Right lobe of liver (tissue), 6 donors: Measurements from ENCODE around the gene ZSWIM9. TPM values are rescaled to one million over a fixed set of nuclear protein-coding genes. Genes with fewer than 3 reads are reported as not detected.
"Not testable (repeated sequence)": the region's sequence is repeated elsewhere in the genome, so short reads cannot be mapped to it uniquely, and the experiment has no call there.

ENCODE experiments used
- ATAC-seq, 4 donors: fragments of 200-7000 bp; cut with Tn5 transposase; one replicate each; pipeline ENCODE4 v1.9.1; 2020; ENCODE audit warnings: mild to moderate bottlenecking in 4 of 4, moderate library complexity in 4 of 4
- DNase-seq, 3 donors: peaks; one replicate each; pipeline ENCODE4 v3.0.0-alpha.2; 2020
- H3K27ac ChIP-seq, 3 donors: fragments of 200-600 bp; one replicate each; pipeline ENCODE4 v1.8.0; 2022
- H3K27me3 ChIP-seq, 2 donors: fragments of 200-600 bp; one replicate each; pipeline ENCODE4 v1.8.0; 2022
- H3K36me3 ChIP-seq, 4 donors: fragments of 200-600 bp; sonication (generic) in 1 of 4; one replicate each; pipeline versions ENCODE4 v1.5.1 to v1.8.0; 2017 to 2022; ENCODE audit warnings: control low read depth in 1 of 4
- H3K4me1 ChIP-seq, 4 donors: fragments of 200-600 bp; sonication (generic) in 1 of 4; one replicate each; pipeline versions ENCODE4 v1.5.1 to v1.8.0; 2017 to 2022; ENCODE audit warnings: control low read depth in 1 of 4
- H3K4me3 ChIP-seq, 3 donors: fragments of 200-600 bp; one replicate each; pipeline ENCODE4 v1.8.0; 2022
- H3K9me3 ChIP-seq, 4 donors: fragments of 200-600 bp; sonication (generic) in 1 of 4; one replicate each; pipeline versions ENCODE4 v1.5.1 to v1.8.0; 2017 to 2022; ENCODE audit warnings: control low read depth in 1 of 4
- CTCF ChIP-seq, 4 donors: fragments of 200-600 bp in 3 of 4; fragments of 450-650 bp in 1 of 4; IDR thresholded peaks; one replicate each; pipeline versions ENCODE4 v1.5.1 to v1.8.0; 2016 to 2022; ENCODE audit warnings: antibody characterized with exemption in 4 of 4, mild to moderate bottlenecking in 2 of 4
- POLR2A ChIP-seq: fragments of 450-650 bp; IDR thresholded peaks from one replicate; pipeline ENCODE4 v1.6.1; 2017; ENCODE audit warnings: antibody characterized with exemption, mild to moderate bottlenecking
- WGBS: methylation state at CpG from one replicate; pipeline ENCODE4 v1.1.6; 2018; ENCODE audit warnings: low coverage, low lambda C conversion rate; ENCODE audit not compliant: insufficient coverage; ENCODE audit errors: missing lambda C conversion rate; 5-methylcytosine and 5-hydroxymethylcytosine counted together
- intact Hi-C, 2 donors: fragments of 100-400 bp; cut with DNase I; formaldehyde crosslinking; loops; one replicate each; pipeline versions ENCODE4 v1.11.2 to v1.14.1; 2022
- total RNA-seq, 6 experiments: library from RNA; depleted of rRNA in 2 of 6; stranded (reverse); fragments of >200 nt in 2 of 6; fragmentation: NEBNext Ultra II Directional in 3 of 6; extraction: Animal tissue kit (Norgen Biotek cat#: 25700) in 3 of 6; gene quantifications; one replicate each; pipeline versions ENCODE4 v1.1.0 to v1.2.4, GENCODE V29; 2016 to 2023
- donor health status: DM: no; HTN: yes; CAD: no.
- donor health status: DM: no; HTN: no; CAD: no.
- donor health status: DM: no; HTN: no; CAD: no.
- donor health status: DM: no; HTN: yes; CAD: no.
- donor health status: DM: no; HTN: yes; CAD: no.

Gene ZSWIM9
- total RNA-seq, 6 experiments from 2014 or later = 1.5 to 2.5 (median 2.0) TPM

DNA sequence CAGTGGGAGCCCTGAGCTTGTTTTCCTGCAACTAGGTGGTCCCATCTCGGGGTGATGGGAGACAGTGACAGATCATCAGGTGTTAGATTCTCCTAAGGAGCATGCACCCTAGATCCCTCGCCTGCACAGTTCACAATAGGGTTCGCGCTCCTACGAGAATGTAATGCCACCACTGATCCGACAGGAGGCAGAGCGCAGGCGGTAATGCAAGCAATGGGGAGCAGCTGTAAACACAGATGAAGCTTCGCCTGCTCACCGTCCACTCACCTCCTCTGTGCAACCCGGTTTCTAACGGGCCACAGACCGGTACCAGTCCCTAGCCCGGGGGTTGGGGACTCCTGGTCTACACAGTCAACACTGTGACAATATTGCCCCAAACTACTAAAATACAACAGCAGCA lies 46.5 kb downstream of the ZSWIM9 start:
- no peak overlapping the region for H3K4me3 ChIP-seq
- no peaks in the 10 kb centered on the region for H3K4me1 ChIP-seq
- ATAC-seq = no peak
- TF ChIP-seq CTCF (IDR thresholded peaks at IDR 0.05) = no peak
- intact Hi-C loops = no loop called here
- peaks cover 0 to 16% (median 2%) of the 10 kb centered on the region in 4 donors for H3K36me3 ChIP-seq
- H3K27ac ChIP-seq = no peak overlapping the region
- WGBS = 76% methylated on average over 7 of the region's 14 CpGs
- no peak for DNase-seq
- no peaks in the 10 kb centered on the region for H3K9me3 ChIP-seq
- H3K27me3 ChIP-seq = no peaks in the 10 kb centered on the region

GRCh38 chr19:48218997-48219396 lies 48.5 kb downstream of the ZSWIM9 start:
- no peaks in the 10 kb centered on the region for H3K9me3 ChIP-seq
- H3K27ac ChIP-seq = no peak overlapping the region
- no peak overlapping the region for H3K4me3 ChIP-seq
- no peaks in the 10 kb centered on the region for H3K27me3 ChIP-seq
- 90% methylated on average over 5 of the region's 6 CpGs for WGBS
- ATAC-seq (no peak), DNase-seq (no peak)
- TF ChIP-seq CTCF (IDR thresholded peaks at IDR 0.05) (no peak), POLR2A (no peak)
- intact Hi-C loops = no loop called here
- H3K4me1 ChIP-seq = no peaks in the 10 kb centered on the region
- H3K36me3 ChIP-seq = peaks cover 0 to 13% (median 1%) of the 10 kb centered on the region in 4 donors

- H3K4me3 ChIP-seq, H3K27me3 ChIP-seq, H3K36me3 ChIP-seq, DNase-seq, ATAC-seq, H3K27ac ChIP-seq, intact Hi-C loops, H3K4me1 ChIP-seq, H3K9me3 ChIP-seq: not testable (repeated sequence)
- 100% methylated on average over 1 of the region's 3 CpGs for WGBS
Measured at GRCh38 chr19:48220784-48221183, 50.3 kb downstream of the ZSWIM9 start.

DNA sequence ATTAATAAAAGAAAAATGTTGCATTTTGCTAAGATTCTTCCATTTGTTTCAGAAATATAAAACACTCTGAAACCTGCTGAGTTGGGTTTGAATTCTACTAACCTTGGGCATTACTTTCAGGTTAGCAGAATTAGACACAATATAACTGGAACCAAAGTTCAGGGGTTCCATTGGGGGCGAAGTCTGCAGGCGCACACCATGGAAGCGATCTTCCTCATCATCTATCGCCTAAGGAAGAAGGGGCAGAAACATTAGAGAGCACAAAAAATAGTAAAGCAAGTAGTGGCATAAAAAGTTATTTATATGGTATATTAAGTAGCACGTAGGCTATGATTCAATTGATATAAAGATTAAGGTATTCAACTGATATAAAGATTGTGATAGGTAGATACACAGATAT lies 51.1 kb downstream of the ZSWIM9 start:
- H3K36me3 ChIP-seq = peaks cover 0 to 10% (median 0%) of the 10 kb centered on the region in 4 donors
- no peak for ATAC-seq

DNA sequence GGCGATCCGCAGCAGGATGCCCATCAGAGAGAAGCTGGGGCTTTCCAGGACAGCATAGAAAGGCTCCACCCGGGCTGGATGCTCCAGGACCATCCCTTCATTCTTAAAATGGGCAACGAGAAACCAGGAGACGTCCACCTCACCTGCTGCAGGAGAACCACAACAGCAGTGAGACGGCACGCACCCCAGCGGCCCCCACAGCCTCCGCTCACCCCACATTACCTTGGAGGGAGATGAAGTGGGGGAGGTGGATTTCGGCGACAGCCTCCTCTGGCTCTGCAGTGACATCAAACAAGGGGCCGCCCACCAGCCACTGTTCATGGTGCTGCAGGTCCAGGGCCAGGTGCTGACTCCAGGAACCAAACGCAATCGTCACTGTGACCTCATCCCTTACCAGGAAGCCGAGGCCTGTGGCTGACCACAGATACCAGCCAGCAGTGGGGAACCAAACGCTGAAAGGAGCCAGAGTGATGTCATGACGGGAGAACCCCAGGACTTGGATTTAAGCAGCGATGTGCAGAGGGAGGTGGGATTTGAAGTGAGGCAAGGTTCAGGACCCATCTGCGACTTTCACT lies 60.2 kb downstream of the ZSWIM9 start:
- TF ChIP-seq POLR2A = no peak
- TF ChIP-seq CTCF (IDR thresholded peaks at IDR 0.05) = no peak
- no peak for ATAC-seq
- intact Hi-C loops = no loop called here
- H3K9me3 ChIP-seq = no peaks in the 10 kb centered on the region
- no peaks in the 10 kb centered on the region for H3K4me1 ChIP-seq
- H3K4me3 ChIP-seq = no peak overlapping the region
- no peak overlapping the region for H3K27ac ChIP-seq
- H3K27me3 ChIP-seq = no peaks in the 10 kb centered on the region
- 58% methylated on average over 6 of the region's 19 CpGs for WGBS
- no peak for DNase-seq
- peaks cover 0 to 49% (median 1%) of the 10 kb centered on the region in 4 donors for H3K36me3 ChIP-seq

More for the DNA sequence above, 51.1 kb downstream of the ZSWIM9 start:
- Histone ChIP-seq H3K4me3 (no peak overlapping the region), H3K9me3 (no peaks in the 10 kb centered on the region), H3K27me3 (no peaks in the 10 kb centered on the region), H3K27ac (no peak overlapping the region), H3K4me1 (no peaks in the 10 kb centered on the region)
- no peak for DNase-seq
- TF ChIP-seq CTCF (IDR thresholded peaks at IDR 0.05) (no peak), POLR2A (no peak)
- WGBS = 98% methylated on average over 5 of the region's 5 CpGs
- intact Hi-C loops = no loop called here
